HepG2 (cell line): ENCODE results near the gene PSMB2. TPM values are rescaled to one million over a fixed set of nuclear protein-coding genes. Genes with fewer than 3 reads are reported as not detected.

Experiments
- ARID3A ChIP-seq: IDR thresholded peaks from 2 replicates; pipeline ENCODE4 v1.6.1; 2012; ENCODE audit warnings: low read depth, low read length, improper control_type of control experiment
- ASH2L ChIP-seq: fragments of 300-600, 200-600 bp; sonication (generic); IDR thresholded peaks from 2 replicates; pipeline ENCODE4 v1.7.0; 2017; ENCODE audit warnings: low read depth, mild to moderate bottlenecking, moderate library complexity, mixed read lengths, low read length; ENCODE audit not compliant: insufficient read length
- CCDC6 ChIP-seq: sonication (generic); formaldehyde crosslinking; IDR thresholded peaks from 2 replicates; pipeline ENCODE4 v1.8.1; 2022; ENCODE audit warnings: mild to moderate bottlenecking, missing genetic modification reagents, moderate library complexity
- DRAP1 ChIP-seq: IDR thresholded peaks from 2 replicates; pipeline ENCODE4 v1.6.1; 2016; ENCODE audit warnings: missing genetic modification reagents, missing compliant biosample characterization
- FOXM1 ChIP-seq: sonication (generic); formaldehyde crosslinking; IDR thresholded peaks from 2 replicates; pipeline ENCODE4 v1.5.0; 2020; ENCODE audit warnings: missing genetic modification reagents
- GMEB1 ChIP-seq: sonication (generic); formaldehyde crosslinking; IDR thresholded peaks from 2 replicates; pipeline ENCODE4 v1.5.1; 2020; ENCODE audit warnings: missing genetic modification reagents, mild to moderate bottlenecking, borderline replicate concordance
- HOMEZ ChIP-seq: IDR thresholded peaks from 2 replicates; pipeline ENCODE4 v1.6.1; 2016; ENCODE audit warnings: low read depth
- IKZF5 ChIP-seq: IDR thresholded peaks from 2 replicates; pipeline ENCODE4 v1.6.1; 2018; ENCODE audit warnings: missing genetic modification reagents, mild to moderate bottlenecking, missing compliant biosample characterization
- MNT ChIP-seq: fragments of 450-650 bp; IDR thresholded peaks from 2 replicates; pipeline ENCODE4 v1.6.1; 2016
- RCOR2 ChIP-seq: IDR thresholded peaks from 2 replicates; pipeline ENCODE4 v1.6.1; 2016; ENCODE audit warnings: missing biosample characterization, missing genetic modification reagents
- ZNF224 ChIP-seq: sonication (generic); formaldehyde crosslinking; IDR thresholded peaks from 2 replicates; pipeline ENCODE4 v1.5.0; 2020; ENCODE audit warnings: mild to moderate bottlenecking, missing genetic modification reagents
- ZNF24 ChIP-seq: fragments of 450-650 bp; IDR thresholded peaks from 2 replicates; pipeline ENCODE4 v1.6.1; 2017; ENCODE audit warnings: antibody characterized with exemption, mild to moderate bottlenecking
- ZNF251 ChIP-seq: sonication (generic); formaldehyde crosslinking; IDR thresholded peaks from 2 replicates; pipeline ENCODE4 v1.9.0; 2021; ENCODE audit warnings: mild to moderate bottlenecking, missing genetic modification reagents
- ZNF281 ChIP-seq: sonication (generic); formaldehyde crosslinking; IDR thresholded peaks from 2 replicates; pipeline ENCODE4 v1.4.0; 2020; ENCODE audit warnings: missing genetic modification reagents, borderline replicate concordance
- ZNF30 ChIP-seq: sonication (generic); formaldehyde crosslinking; IDR thresholded peaks from 2 replicates; pipeline ENCODE4 v1.5.0; 2020; ENCODE audit warnings: mild to moderate bottlenecking, missing genetic modification reagents
- ZNF367 ChIP-seq: sonication (generic); formaldehyde crosslinking; IDR thresholded peaks from 2 replicates; pipeline ENCODE4 v1.4.0; 2020; ENCODE audit warnings: missing genetic modification reagents, borderline replicate concordance
- ZNF775 ChIP-seq: sonication (generic); formaldehyde crosslinking; IDR thresholded peaks from 2 replicates; pipeline ENCODE4 v1.4.0; 2020; ENCODE audit warnings: missing genetic modification reagents, mild to moderate bottlenecking, moderate library complexity, borderline replicate concordance
- polyA plus RNA-seq, 8 experiments: library from polyadenylated mRNA; depleted of rRNA in 3 of 8; stranded (reverse) in 7 of 8; unstranded in 1 of 8; fragments of >200 nt; fragmentation: Illumina TruSeq in 4 of 8; extraction: Trizol in 4 of 8; gene quantifications; 2 replicates each; pipeline versions ENCODE4 v1.2.1 to v1.2.3, GENCODE V29; 2011 to 2016; ENCODE audit warnings: low read depth in 4 of 8, missing spikeins in 1 of 8, mixed read lengths in 1 of 8; ENCODE audit not compliant: insufficient read depth in 1 of 8
- total RNA-seq, 5 experiments: library from RNA; depleted of rRNA; stranded (reverse); fragments of >200 nt; fragmentation: Illumina TruSeq; extraction: Trizol; gene quantifications; 2 replicates each; pipeline ENCODE4 v1.2.3, GENCODE V29; 2016; ENCODE audit warnings: low read depth in 1 of 5

PSMB2 gene
- total and polyA plus RNA-seq, 2 of the 13 experiments (the other 11 are each of a cell fraction or from before 2014, with no cell fraction given) = 60.6 to 62.2 TPM

GRCh38 chr1:35555601-35556477 lies 85.5 kb downstream of the PSMB2 start (continued):
- TF ChIP-seq CCDC6 (CRISPR knock-in tag) (no peak), ARID3A (peak; percentile 88), ASH2L (no peak), ZNF281 (CRISPR knock-in tag) (peak; percentile 86), IKZF5 (CRISPR knock-in tag) (peak; percentile 30; the same call in 1 of the 2 replicates), HOMEZ (CRISPR knock-in tag) (0 out of 2 replicates have a peak, but pooled peaks have one; percentile 33), ZNF30 (CRISPR knock-in tag) (no peak), FOXM1 (CRISPR knock-in tag) (no peak), RCOR2 (CRISPR knock-in tag) (no peak; the same call in 1 of the 2 replicates), MNT (no peak), DRAP1 (0 out of 2 replicates have a peak, but pooled peaks have one; percentile 10), ZNF24 (no peak), ZNF367 (CRISPR knock-in tag) (no peak), ZNF775 (CRISPR knock-in tag) (no peak), ZNF251 (CRISPR knock-in tag) (no peak), ZNF224 (no peak), GMEB1 (no peak)
